HepG2 (cell line): ENCODE data around the gene GPR87. TPM values are rescaled to one million over a fixed set of nuclear protein-coding genes. Genes with fewer than 3 reads are reported as not detected.
A peak's percentile ranks its signal among the peaks of the same experiment; 100 is the strongest.

Source experiments
- ATAC-seq: fragments of 200-7000 bp; cut with Tn5 transposase; 3 replicates; pipeline ENCODE4 v1.9.1; 2020; ENCODE audit warnings: mild to moderate bottlenecking, moderate library complexity
- BruUV-seq: library from RNA; stranded (reverse); fragments of 400-500 nt; replicated peaks from 2 replicates; lab custom pipeline; 2021; lab: Mats Ljungman, UMichigan
- CTCF ChIA-PET: fragments of 300-600 bp; formaldehyde crosslinking; extraction: SDS; loops from one replicate; lab custom pipeline; 2021; ENCODE audit warnings: low total read pairs, inconsistent platforms, low intra/inter-chr PET ratio; lab: Yijun Ruan, JAX
- POLR2A ChIA-PET: fragments of 350-600 bp; sonication (Branson Sonifier 250); formaldehyde crosslinking; loops from one replicate; lab custom pipeline; 2020; ENCODE audit warnings: antibody characterized with exemption, inconsistent platforms; lab: Yijun Ruan, JAX
- DNase-seq: peaks from one replicate; pipeline ENCODE4 v3.0.0-alpha.2; 2015; ENCODE audit warnings: low spot score
- FAIRE-seq: peaks from 3 replicates; lab custom pipeline; 2011; peaks lifted over from hg19 to GRCh38; lab: Jason Lieb, UNC
- H2AFZ ChIP-seq: one replicate; pipeline ENCODE4 v1.6.1; 2011; ENCODE audit warnings: low read length, inconsistent platforms
- H3K27ac ChIP-seq: fragments of 300-600 bp; 3 replicates; pipeline ENCODE4 v1.8.0; 2011; ENCODE audit warnings: mixed run types, mild to moderate bottlenecking, mixed read lengths, low read length, inconsistent platforms; ENCODE audit not compliant: insufficient read depth; ENCODE audit errors: extremely low read length
- H3K27me3 ChIP-seq, 2 experiments: fragments of 200-600 bp in 1 of 2; 2 replicates in 1 of 2; 3 replicates in 1 of 2; pipeline versions ENCODE4 v1.6.0 to v1.8.0; 2011; ENCODE audit warnings: low read length in 2 of 2, mild to moderate bottlenecking in 2 of 2, moderate library complexity in 2 of 2, inconsistent platforms in 1 of 2; ENCODE audit not compliant: insufficient read depth in 2 of 2, control insufficient read depth in 1 of 2
- H3K36me3 ChIP-seq, 2 experiments: fragments of 200-600 bp in 1 of 2; replicated peaks in 1 of 2; 2 replicates in 1 of 2; 3 replicates in 1 of 2; pipeline versions ENCODE4 v1.5.1 to v1.8.0; 2011; ENCODE audit warnings: low read length in 2 of 2, inconsistent platforms in 1 of 2; ENCODE audit not compliant: insufficient read depth in 2 of 2, control insufficient read depth in 1 of 2
- H3K4me1 ChIP-seq: 2 replicates; pipeline ENCODE4 v1.5.1; 2012; ENCODE audit warnings: low read length, inconsistent platforms; ENCODE audit not compliant: insufficient read depth
- H3K4me2 ChIP-seq: 2 replicates; pipeline ENCODE4 v1.6.0; 2011; ENCODE audit warnings: low read depth, low read length, inconsistent platforms
- H3K4me3 ChIP-seq, 3 experiments: fragments of 200-600 bp in 1 of 3; sonication (generic), shearing (Covaris generic) in 1 of 3; replicated peaks in 1 of 3; 2 replicates each; pipeline ENCODE4 v1.5.1; 2011 to 2016; ENCODE audit warnings: low read length in 3 of 3, inconsistent platforms in 2 of 3, low read depth in 2 of 3, mild to moderate bottlenecking in 2 of 3, control low read depth in 1 of 3, mixed read lengths in 1 of 3; ENCODE audit not compliant: insufficient read depth in 1 of 3
- H3K79me2 ChIP-seq: one replicate; pipeline ENCODE4 v1.6.1; 2011; ENCODE audit warnings: low read length, inconsistent platforms; ENCODE audit not compliant: insufficient read depth
- H3K9ac ChIP-seq: 2 replicates; pipeline ENCODE4 v1.6.0; 2011; ENCODE audit warnings: mild to moderate bottlenecking, low read depth, low read length, inconsistent platforms; ENCODE audit not compliant: insufficient read depth
- H3K9me3 ChIP-seq: 2 replicates; pipeline ENCODE4 v1.5.1; 2012; ENCODE audit warnings: mild to moderate bottlenecking, low read length
- H4K20me1 ChIP-seq: 2 replicates; pipeline ENCODE4 v1.6.0; 2011; ENCODE audit warnings: inconsistent platforms, mild to moderate bottlenecking, low read length, moderate library complexity; ENCODE audit not compliant: insufficient read depth
- CEBPG ChIP-seq: IDR thresholded peaks from 2 replicates; pipeline ENCODE4 v1.6.1; 2016
- DBP ChIP-seq: sonication (generic); formaldehyde crosslinking; IDR thresholded peaks from 2 replicates; pipeline ENCODE4 v1.4.0; 2020; ENCODE audit warnings: missing genetic modification reagents; ENCODE audit errors: not compliant biosample characterization
- GABPA ChIP-seq, 2 experiments: IDR thresholded peaks; 2 replicates each; pipeline ENCODE4 v1.6.1; 2011 to 2016; ENCODE audit warnings: low read depth in 2 of 2, low read length in 1 of 2, missing biosample characterization in 1 of 2, missing genetic modification characterization in 1 of 2
- GLI4 ChIP-seq: sonication (generic); formaldehyde crosslinking; IDR thresholded peaks from 2 replicates; pipeline ENCODE4 v1.5.1; 2020; ENCODE audit warnings: missing genetic modification reagents, mild to moderate bottlenecking, moderate library complexity, borderline replicate concordance
- GRHL1 ChIP-seq: sonication (generic); formaldehyde crosslinking; conservative IDR thresholded peaks from 2 replicates; pipeline ENCODE4 v1.8.0; 2022; ENCODE audit warnings: missing genetic modification reagents
- HES4 ChIP-seq: sonication (generic); formaldehyde crosslinking; IDR thresholded peaks from 2 replicates; pipeline ENCODE4 v1.9.0; 2021; ENCODE audit warnings: mild to moderate bottlenecking, missing genetic modification reagents, borderline replicate concordance
- KDM5A ChIP-seq: fragments of 200-600 bp; sonication (generic); IDR thresholded peaks from 2 replicates; pipeline ENCODE4 v1.7.0; 2018; ENCODE audit warnings: antibody characterized with exemption, mild to moderate bottlenecking, low read length, borderline replicate concordance
- KLF11 ChIP-seq: IDR thresholded peaks from 2 replicates; pipeline ENCODE4 v1.6.1; 2016; ENCODE audit warnings: missing compliant biosample characterization
- KLF12 ChIP-seq: sonication (generic); formaldehyde crosslinking; IDR thresholded peaks from 2 replicates; pipeline ENCODE4 v1.4.0; 2020; ENCODE audit warnings: missing genetic modification reagents, borderline replicate concordance
- MTA1 ChIP-seq: sonication (generic); formaldehyde crosslinking; IDR thresholded peaks from 2 replicates; pipeline ENCODE4 v1.4.0; 2020; ENCODE audit warnings: missing genetic modification reagents, mild to moderate bottlenecking, borderline replicate concordance
- SNRNP70 ChIP-seq: fragments of 200-400 bp; formaldehyde crosslinking; IDR thresholded peaks from 2 replicates; pipeline ENCODE4 v1.6.1; 2017; ENCODE audit warnings: mild to moderate bottlenecking, low read depth, low read length, moderate library complexity
- STAT5B ChIP-seq: sonication (generic); formaldehyde crosslinking; IDR thresholded peaks from 2 replicates; pipeline ENCODE4 v1.4.0; 2020; ENCODE audit warnings: missing genetic modification reagents
- ZNF10 ChIP-seq: sonication (generic); formaldehyde crosslinking; IDR thresholded peaks from 2 replicates; pipeline ENCODE4 v1.4.0; 2020; ENCODE audit warnings: mild to moderate bottlenecking, low read depth, missing genetic modification reagents, borderline replicate concordance
- ZNF558 ChIP-seq: sonication (generic); formaldehyde crosslinking; IDR thresholded peaks from 2 replicates; pipeline ENCODE4 v1.9.0; 2022; ENCODE audit warnings: mild to moderate bottlenecking, missing genetic modification reagents, borderline replicate concordance
- WGBS: methylation state at CpG from one replicate; pipeline ENCODE4 v1.1.6; 2017; ENCODE audit warnings: low lambda C conversion rate; 5-methylcytosine and 5-hydroxymethylcytosine counted together
- in situ Hi-C: cut with HindIII; loops from 2 replicates; pipeline ENCODE4 v1.10.0; 2017; ENCODE audit warnings: low pct_unique_long_range_greater_than_20kb; ENCODE audit not compliant: extremely low pct_ligation_motif_present
- intact Hi-C: fragments of 100-400 bp; cut with micrococcal nuclease; formaldehyde crosslinking; loops from one replicate; pipeline ENCODE4 v1.10.0; 2022; ENCODE audit not compliant: unreplicated experiment
- polyA plus RNA-seq, 8 experiments: library from polyadenylated mRNA; depleted of rRNA in 3 of 8; stranded (reverse) in 7 of 8; unstranded in 1 of 8; fragments of >200 nt; fragmentation: Illumina TruSeq in 4 of 8; extraction: Trizol in 4 of 8; gene quantifications; 2 replicates each; pipeline versions ENCODE4 v1.2.1 to v1.2.3, GENCODE V29; 2011 to 2016; ENCODE audit warnings: low read depth in 4 of 8, missing spikeins in 1 of 8, mixed read lengths in 1 of 8; ENCODE audit not compliant: insufficient read depth in 1 of 8
- total RNA-seq, 5 experiments: library from RNA; depleted of rRNA; stranded (reverse); fragments of >200 nt; fragmentation: Illumina TruSeq; extraction: Trizol; gene quantifications; 2 replicates each; pipeline ENCODE4 v1.2.3, GENCODE V29; 2016; ENCODE audit warnings: low read depth in 1 of 5

Gene GPR87
- total and polyA plus RNA-seq, 2 of the 13 experiments (the other 11 are each of a cell fraction or from before 2014, with no cell fraction given), result not detected

- intact Hi-C loops (no loop called here), in situ Hi-C loops (no loop called here)
- H3K4me2 ChIP-seq, result no peak overlapping the region
- POLR2A ChIA-PET, result no interaction called here
- no peak overlapping the region for H2AFZ ChIP-seq
- FAIRE-seq, result no peak
- TF ChIP-seq DBP (CRISPR knock-in tag) (no peak), KLF11 (CRISPR knock-in tag) (no peak), ZNF10 (CRISPR knock-in tag) (no peak), GABPA (IDR thresholded peaks at IDR 0.05; ENCODE audit: low read depth, low read length) (no peak), GABPA (CRISPR knock-in tag; IDR thresholded peaks at IDR 0.05; ENCODE audit: low read depth) (no peak)
- no peak overlapping the region for H3K4me3 ChIP-seq
- no peak overlapping the region for H3K9ac ChIP-seq
- WGBS, result 79% methylated on average over 5 of the region's 5 CpGs
- H3K4me1 ChIP-seq, result no peaks in the 10 kb centered on the region
- H3K79me2 ChIP-seq, result no peaks in the 10 kb centered on the region
- no peak for DNase-seq
- no peaks in the 10 kb centered on the region for H3K27me3 ChIP-seq
- H3K9me3 ChIP-seq, result no peaks in the 10 kb centered on the region
- no peak for ATAC-seq
- no TSS peak for BruUV-seq
- no peak overlapping the region for H3K27ac ChIP-seq
- CTCF ChIA-PET, result no interaction called here
- H4K20me1 ChIP-seq, result no peaks in the 10 kb centered on the region
- H3K36me3 ChIP-seq, result no peaks in the 10 kb centered on the region
These were observed 2.0 kb downstream of the GPR87 start for GRCh38 chr3:151314593-151314992.

GRCh38 chr3:151314137-151314536 is 2.5 kb downstream of the GPR87 start:
- ATAC-seq (no peak), DNase-seq (no peak), FAIRE-seq (no peak)
- intact Hi-C loops, result no loop called here
- H3K36me3 ChIP-seq, result no peaks in the 10 kb centered on the region
- no peaks in the 10 kb centered on the region for H3K9me3 ChIP-seq
- no peak overlapping the region for H3K9ac ChIP-seq
- ChIA-PET POLR2A (no interaction called here), CTCF (no interaction called here)
- H2AFZ ChIP-seq, result no peak overlapping the region
- no peaks in the 10 kb centered on the region for H4K20me1 ChIP-seq
- WGBS, result 52% methylated on average over 2 of the region's 2 CpGs
- H3K4me1 ChIP-seq, result no peaks in the 10 kb centered on the region
- H3K27me3 ChIP-seq, result no peaks in the 10 kb centered on the region
- in situ Hi-C loops, result no loop called here
- no peak overlapping the region for H3K27ac ChIP-seq
- no TSS peak for BruUV-seq
- H3K4me2 ChIP-seq, result no peak overlapping the region
- H3K4me3 ChIP-seq, result no peak overlapping the region
- no peaks in the 10 kb centered on the region for H3K79me2 ChIP-seq
- TF ChIP-seq MTA1 (CRISPR knock-in tag) (no peak), ZNF558 (no peak), GLI4 (CRISPR knock-in tag) (no peak), STAT5B (CRISPR knock-in tag) (no peak), KLF12 (no peak), CEBPG (CRISPR knock-in tag) (0 out of 2 replicates have a peak, but pooled peaks have one; percentile 7), GRHL1 (CRISPR knock-in tag) (no peak), SNRNP70 (no peak), HES4 (CRISPR knock-in tag) (no peak), KDM5A (no peak)
